Neuronal stem cell (in vitro differentiated cells): ENCODE measurements around the gene SPATA31D1.

ENCODE experiments used
- DNase-seq: peaks from one replicate; pipeline ENCODE4 v3.0.0-alpha.2; 2013; ENCODE audit warnings: low spot score
- H2AFZ ChIP-seq: one replicate; pipeline ENCODE4 v1.6.1; 2013; ENCODE audit warnings: mild to moderate bottlenecking, low read length, inconsistent platforms
- H2AK5ac ChIP-seq: 2 replicates; pipeline ENCODE4 v1.6.1; 2013; ENCODE audit warnings: low read depth, mild to moderate bottlenecking, inconsistent platforms, low read length, moderate library complexity, mixed read lengths
- H2BK120ac ChIP-seq: 2 replicates; pipeline ENCODE4 v1.6.1; 2013; ENCODE audit warnings: low read depth, mild to moderate bottlenecking, inconsistent platforms, low read length, moderate library complexity, mixed read lengths
- H2BK12ac ChIP-seq: one replicate; pipeline ENCODE4 v1.6.1; 2013; ENCODE audit warnings: low read length, inconsistent platforms
- H2BK15ac ChIP-seq: 2 replicates; pipeline ENCODE4 v1.6.1; 2013; ENCODE audit warnings: mild to moderate bottlenecking, low read length, inconsistent platforms, mixed read lengths
- H2BK5ac ChIP-seq: one replicate; pipeline ENCODE4 v1.6.1; 2013; ENCODE audit warnings: inconsistent platforms, mild to moderate bottlenecking, low read length, moderate library complexity
- H3K14ac ChIP-seq: one replicate; pipeline ENCODE4 v1.6.1; 2013; ENCODE audit warnings: low read length, inconsistent platforms
- H3K18ac ChIP-seq: 2 replicates; pipeline ENCODE4 v1.6.1; 2013; ENCODE audit warnings: low read length, inconsistent platforms
- H3K23ac ChIP-seq: 2 replicates; pipeline ENCODE4 v1.6.1; 2013; ENCODE audit warnings: low read depth, mild to moderate bottlenecking, mixed read lengths, low read length, inconsistent platforms; ENCODE audit not compliant: poor library complexity
- H3K27ac ChIP-seq: replicated peaks from 3 replicates; pipeline ENCODE4 v1.5.1; 2013; ENCODE audit warnings: low read length, inconsistent platforms
- H3K27me3 ChIP-seq, 3 experiments: 2 replicates each; pipeline ENCODE4 v1.6.1; 2013; ENCODE audit warnings: low read length in 3 of 3, mild to moderate bottlenecking in 2 of 3, inconsistent platforms in 1 of 3, low read depth in 1 of 3, mixed read lengths in 1 of 3, moderate library complexity in 1 of 3; ENCODE audit not compliant: control insufficient read depth in 3 of 3, insufficient read depth in 3 of 3
- H3K36me3 ChIP-seq, 2 donors: replicated peaks in 1 of 2; 2 replicates each; pipeline ENCODE4 v1.6.1; 2013; ENCODE audit warnings: low read length in 2 of 2; ENCODE audit not compliant: control insufficient read depth in 2 of 2, insufficient read depth in 2 of 2
- H3K4ac ChIP-seq: 2 replicates; pipeline ENCODE4 v1.6.1; 2013; ENCODE audit warnings: inconsistent platforms, mild to moderate bottlenecking, low read length, moderate library complexity
- H3K4me1 ChIP-seq, 2 donors: 1 replicate in 1 of 2; 2 replicates in 1 of 2; pipeline ENCODE4 v1.6.1; 2013; ENCODE audit warnings: low read length in 2 of 2, low read depth in 1 of 2; ENCODE audit not compliant: control insufficient read depth in 2 of 2, insufficient read depth in 1 of 2
- H3K4me2 ChIP-seq: one replicate; pipeline ENCODE4 v1.6.1; 2013; ENCODE audit warnings: mild to moderate bottlenecking, low read length, inconsistent platforms; ENCODE audit not compliant: insufficient read depth, poor library complexity, severe bottlenecking
- H3K4me3 ChIP-seq, 2 donors: 2 replicates each; pipeline ENCODE4 v1.5.1; 2013; ENCODE audit warnings: low read length in 2 of 2, mild to moderate bottlenecking in 2 of 2, inconsistent platforms in 1 of 2, moderate library complexity in 1 of 2
- H3K79me1 ChIP-seq: one replicate; pipeline ENCODE4 v1.6.1; 2013; ENCODE audit warnings: low read depth, mild to moderate bottlenecking, inconsistent platforms, low read length, moderate library complexity
- H3K9ac ChIP-seq: one replicate; pipeline ENCODE4 v1.6.1; 2013; ENCODE audit warnings: mild to moderate bottlenecking, low read depth, low read length, inconsistent platforms; ENCODE audit not compliant: poor library complexity
- H3K9me3 ChIP-seq, 2 donors: replicated peaks in 1 of 2; 2 replicates each; pipeline versions ENCODE3 to v1.6.1; 2013; ENCODE audit warnings: low read length in 2 of 2, mild to moderate bottlenecking in 2 of 2, inconsistent platforms in 1 of 2, low read depth in 1 of 2, mixed read lengths in 1 of 2, moderate library complexity in 1 of 2; ENCODE audit not compliant: control insufficient read depth in 2 of 2, insufficient read depth in 1 of 2
- H4K8ac ChIP-seq: one replicate; pipeline ENCODE4 v1.6.1; 2013; ENCODE audit warnings: low read depth, mild to moderate bottlenecking, inconsistent platforms, low read length, moderate library complexity
- H4K91ac ChIP-seq: one replicate; pipeline ENCODE4 v1.6.1; 2013; ENCODE audit warnings: low read length, low read depth, mild to moderate bottlenecking, inconsistent platforms; ENCODE audit not compliant: poor library complexity
- WGBS, 2 donors: extraction: QIAGEN DNeasy Blood & Tissue Kit; methylation state at CpG; one replicate each; pipeline ENCODE4 v1.1.7; 2013; ENCODE audit warnings: missing lambda C conversion rate in 2 of 2, mixed read lengths in 1 of 2; ENCODE audit not compliant: insufficient read length in 2 of 2, insufficient replicate concordance in 1 of 2; ENCODE audit errors: extremely low coverage in 2 of 2; 5-methylcytosine and 5-hydroxymethylcytosine counted together

The SPATA31D1 gene

GRCh38 chr9:82036086-82036485, 47.5 kb downstream of the SPATA31D1 start:
- no peak overlapping the region for H2BK120ac ChIP-seq
- H2AFZ ChIP-seq, result no peak overlapping the region
- H4K91ac ChIP-seq, result no peak overlapping the region
- no peak overlapping the region for H3K9ac ChIP-seq
- no peak overlapping the region for H3K4me2 ChIP-seq
- H2BK5ac ChIP-seq, result no peak overlapping the region
- H2BK15ac ChIP-seq, result no peak overlapping the region
- DNase-seq, result no peak
- no peaks in the 10 kb centered on the region for H3K27me3 ChIP-seq
- no CpG with 5 or more reads among the region's 4 CpGs for WGBS, 2 donors
- no peaks in the 10 kb centered on the region for H3K79me1 ChIP-seq
- H3K36me3 ChIP-seq, result no peaks in the 10 kb centered on the region
- no peak overlapping the region for H3K27ac ChIP-seq
- H3K14ac ChIP-seq, result no peak overlapping the region
- no peak overlapping the region for H2AK5ac ChIP-seq
- H2BK12ac ChIP-seq, result no peak overlapping the region
- H3K4ac ChIP-seq, result no peak overlapping the region
- H3K23ac ChIP-seq, result no peak overlapping the region
- no peaks in the 10 kb centered on the region for H3K9me3 ChIP-seq
- no peaks in the 10 kb centered on the region for H3K4me1 ChIP-seq
- no peak overlapping the region for H4K8ac ChIP-seq
- no peak overlapping the region for H3K4me3 ChIP-seq
- no peak overlapping the region for H3K18ac ChIP-seq

GRCh38 chr9:82037126-82037525, 48.6 kb downstream of the SPATA31D1 start:
- H3K27ac ChIP-seq, result no peak overlapping the region
- H3K79me1 ChIP-seq, result no peaks in the 10 kb centered on the region
- no peak overlapping the region for H3K4me2 ChIP-seq
- H3K36me3 ChIP-seq, result no peaks in the 10 kb centered on the region
- H3K23ac ChIP-seq, result no peak overlapping the region
- no peak overlapping the region for H4K8ac ChIP-seq
- no peak overlapping the region for H2BK5ac ChIP-seq
- no CpG with 5 or more reads among the region's 1 CpG for WGBS, 2 donors
- DNase-seq, result no peak
- no peak overlapping the region for H3K4me3 ChIP-seq
- H3K4ac ChIP-seq, result no peak overlapping the region
- H2AK5ac ChIP-seq, result no peak overlapping the region
- H3K27me3 ChIP-seq, result no peaks in the 10 kb centered on the region
- H2AFZ ChIP-seq, result no peak overlapping the region
- no peak overlapping the region for H3K9ac ChIP-seq
- H3K18ac ChIP-seq, result no peak overlapping the region
- no peak overlapping the region for H2BK15ac ChIP-seq
- no peak overlapping the region for H3K14ac ChIP-seq
- no peak overlapping the region for H4K91ac ChIP-seq
- H3K4me1 ChIP-seq, result no peaks in the 10 kb centered on the region
- no peaks in the 10 kb centered on the region for H3K9me3 ChIP-seq
- no peak overlapping the region for H2BK12ac ChIP-seq
- H2BK120ac ChIP-seq, result no peak overlapping the region

DNA sequence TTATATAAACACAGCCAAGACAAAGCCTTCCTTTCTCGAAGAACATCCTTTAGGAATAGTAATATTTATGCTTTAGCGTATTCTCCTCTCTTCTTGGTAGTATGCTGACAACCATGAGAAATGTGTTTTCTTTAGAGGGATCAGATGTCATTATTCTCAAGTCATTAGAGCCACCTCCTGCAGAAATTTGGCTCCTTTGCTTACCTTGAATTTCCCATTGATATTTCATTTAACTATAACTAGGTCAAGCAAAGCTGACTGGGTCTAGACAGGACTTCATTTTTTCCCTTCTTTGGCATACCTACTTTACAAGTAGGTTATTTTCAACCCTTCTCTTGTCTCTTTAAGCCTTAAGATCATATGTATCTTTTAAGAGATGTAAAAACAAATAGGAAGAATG, 50.3 kb downstream of the SPATA31D1 start:
- Histone ChIP-seq H3K36me3 (no peaks in the 10 kb centered on the region), H3K23ac (no peak overlapping the region), H2BK15ac (no peak overlapping the region), H3K4me1 (no peaks in the 10 kb centered on the region), H4K8ac (no peak overlapping the region), H3K4me2 (no peak overlapping the region), H3K79me1 (no peaks in the 10 kb centered on the region), H2BK12ac (no peak overlapping the region), H4K91ac (no peak overlapping the region), H3K27me3 (no peaks in the 10 kb centered on the region), H3K14ac (no peak overlapping the region), H3K4ac (no peak overlapping the region), H3K18ac (no peak overlapping the region), H2AK5ac (no peak overlapping the region), H3K9ac (no peak overlapping the region), H3K27ac (no peak overlapping the region), H3K9me3 (no peaks in the 10 kb centered on the region), H2BK5ac (no peak overlapping the region), H2AFZ (no peak overlapping the region), H3K4me3 (no peak overlapping the region), H2BK120ac (no peak overlapping the region)
- DNase-seq, result no peak
- no CpG with 5 or more reads among the region's 2 CpGs for WGBS, 2 donors
